Panc1 (cell line): ENCODE measurements around the gene CHCHD3. TPM values are rescaled to one million over a fixed set of nuclear protein-coding genes. Genes with fewer than 3 reads are reported as not detected.
"Not testable (repeated sequence)": the region's sequence is repeated elsewhere in the genome, so short reads cannot be mapped to it uniquely, and the experiment has no call there.

Experiments used
- ATAC-seq: fragments of 200-7000 bp; cut with Tn5 transposase; 2 replicates; pipeline ENCODE4 v1.9.1; 2020; ENCODE audit warnings: mild to moderate bottlenecking, moderate library complexity
- BruUV-seq: library from RNA; stranded (reverse); fragments of 400-500 nt; replicated peaks from 2 replicates; lab custom pipeline; 2021; lab: Mats Ljungman, UMichigan
- CTCF ChIA-PET: fragments of 300-600 bp; sonication (Branson Sonifier 250); formaldehyde crosslinking; loops from one replicate; lab custom pipeline; 2022; ENCODE audit warnings: antibody characterized with exemption; lab: Charles Lee
- POLR2A ChIA-PET: fragments of 300-600 bp; sonication (Branson Sonifier 250); formaldehyde crosslinking; loops from one replicate; lab custom pipeline; 2022; ENCODE audit warnings: antibody characterized with exemption; lab: Charles Lee
- DNase-seq: peaks from one replicate; pipeline ENCODE4 v3.0.0-alpha.2; 2010; ENCODE audit warnings: low read depth, low spot score
- H3K27ac ChIP-seq: 2 replicates; pipeline ENCODE4 v1.5.1; 2011; ENCODE audit warnings: mild to moderate bottlenecking, low read length, inconsistent platforms
- H3K27me3 ChIP-seq: fragments of 200-500 bp; sonication (Bioruptor generic); 2 replicates; pipeline ENCODE4 v1.6.0; 2014; ENCODE audit warnings: low read length, inconsistent platforms; ENCODE audit not compliant: control insufficient read depth, insufficient read depth
- H3K36me3 ChIP-seq: fragments of 200-500 bp; sonication (Bioruptor generic); 2 replicates; pipeline ENCODE4 v1.5.1; 2014; ENCODE audit warnings: inconsistent platforms, mild to moderate bottlenecking, low read length, moderate library complexity; ENCODE audit not compliant: control insufficient read depth, insufficient read depth
- H3K4me1 ChIP-seq: 2 replicates; pipeline ENCODE4 v1.5.1; 2011; ENCODE audit warnings: inconsistent platforms, mild to moderate bottlenecking, low read length, moderate library complexity; ENCODE audit not compliant: control insufficient read depth, insufficient read depth
- H3K4me3 ChIP-seq, 2 experiments: 2 replicates each; pipeline ENCODE4 v1.5.1; 2011 to 2012; ENCODE audit warnings: low read depth in 2 of 2, low read length in 2 of 2, mild to moderate bottlenecking in 2 of 2, inconsistent platforms in 1 of 2, moderate library complexity in 1 of 2
- H3K9me3 ChIP-seq: fragments of 200-500 bp; sonication (Bioruptor generic); 2 replicates; pipeline ENCODE4 v1.5.1; 2014; ENCODE audit warnings: low read depth, mild to moderate bottlenecking, inconsistent platforms, low read length, moderate library complexity; ENCODE audit not compliant: control insufficient read depth, insufficient read depth
- POLR2AphosphoS5 ChIP-seq: IDR thresholded peaks from 2 replicates; pipeline ENCODE4 v1.6.1; 2012; ENCODE audit warnings: mild to moderate bottlenecking, low read depth, low read length, moderate library complexity
- SIN3A ChIP-seq: IDR thresholded peaks from 2 replicates; pipeline ENCODE4 v1.6.1; 2012; ENCODE audit warnings: low read depth, mild to moderate bottlenecking, low read length, moderate library complexity, borderline replicate concordance; ENCODE audit not compliant: insufficient read depth
- TCF7L2 ChIP-seq: IDR thresholded peaks from 2 replicates; pipeline ENCODE4 v1.6.1; 2011; ENCODE audit warnings: mild to moderate bottlenecking, low read depth, low read length, inconsistent platforms
- in situ Hi-C: cut with HindIII; loops from 2 replicates; pipeline ENCODE4 v1.10.0; 2016; ENCODE audit warnings: low sequenced_read_pairs, low pct_unique_long_range_greater_than_20kb
- intact Hi-C: fragments of 100-400 bp; cut with micrococcal nuclease; formaldehyde crosslinking; loops from one replicate; pipeline ENCODE4 v1.10.0; 2022; ENCODE audit not compliant: unreplicated experiment
- total RNA-seq: library from RNA; stranded (reverse); gene quantifications from one replicate; pipeline ENCODE4 v1.2.1, GENCODE V29; 2021; ENCODE audit not compliant: unreplicated experiment
- TF ChIP-seq, protein P1 (sequence below): fragments of 450-650 bp; IDR thresholded peaks from 2 replicates; pipeline ENCODE4 v1.5.1; 2017; ENCODE audit warnings: mild to moderate bottlenecking
- TF ChIP-seq, protein P2 (sequence below), 2 experiments: IDR thresholded peaks; 2 replicates each; pipeline ENCODE4 v1.6.1; 2011 to 2012; ENCODE audit warnings: low read depth in 2 of 2, control low read depth in 1 of 2, low read length in 1 of 2, mild to moderate bottlenecking in 1 of 2, moderate library complexity in 1 of 2; ENCODE audit not compliant: insufficient read depth in 1 of 2

The CHCHD3 gene
- total RNA-seq, 1 experiment from 2014 or later: 109 TPM

DNA sequence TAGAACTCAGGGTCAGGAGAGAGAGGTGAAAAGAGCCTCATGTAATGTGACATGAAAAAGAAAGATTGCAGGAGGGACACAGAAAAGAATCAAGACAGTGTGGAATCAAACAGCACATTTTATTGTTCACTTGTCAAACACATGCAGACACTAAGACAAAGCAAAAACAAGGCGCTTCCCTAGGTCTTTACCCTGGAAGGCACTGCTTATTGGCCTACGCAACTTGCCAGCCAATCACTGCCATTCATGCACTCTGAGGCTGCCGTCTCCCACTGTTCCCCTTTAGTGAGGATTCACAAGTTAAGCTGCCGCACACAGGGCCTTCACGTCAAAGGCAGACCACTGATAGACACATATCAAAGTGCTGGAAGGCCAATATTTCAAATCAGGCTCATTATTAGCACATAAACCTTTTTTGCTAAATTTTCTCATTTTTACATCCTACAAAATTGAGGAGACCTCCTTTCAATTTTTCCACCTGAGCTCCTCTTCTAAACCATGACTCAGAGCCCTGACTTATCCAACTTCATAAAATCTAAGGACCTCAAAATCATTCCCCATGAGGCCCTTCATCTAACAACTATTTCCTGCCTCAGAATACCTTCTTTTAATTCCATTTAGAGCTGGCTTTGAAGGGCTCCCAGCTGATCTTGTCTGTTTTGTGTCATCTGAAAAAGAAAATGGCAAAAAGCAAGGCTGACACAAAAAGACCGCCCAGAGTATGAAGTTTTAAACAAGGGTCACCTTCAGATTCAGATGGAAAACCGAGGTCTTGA is 149.4 kb downstream of the CHCHD3 start:
- no peak overlapping the region for H3K27ac ChIP-seq
- H3K4me1 ChIP-seq: no peaks in the 10 kb centered on the region
- DNase-seq: no peak
- no TSS peak for BruUV-seq
- ATAC-seq: no peak
- H3K4me3 ChIP-seq: no peak overlapping the region
- TF ChIP-seq, protein P1, sequence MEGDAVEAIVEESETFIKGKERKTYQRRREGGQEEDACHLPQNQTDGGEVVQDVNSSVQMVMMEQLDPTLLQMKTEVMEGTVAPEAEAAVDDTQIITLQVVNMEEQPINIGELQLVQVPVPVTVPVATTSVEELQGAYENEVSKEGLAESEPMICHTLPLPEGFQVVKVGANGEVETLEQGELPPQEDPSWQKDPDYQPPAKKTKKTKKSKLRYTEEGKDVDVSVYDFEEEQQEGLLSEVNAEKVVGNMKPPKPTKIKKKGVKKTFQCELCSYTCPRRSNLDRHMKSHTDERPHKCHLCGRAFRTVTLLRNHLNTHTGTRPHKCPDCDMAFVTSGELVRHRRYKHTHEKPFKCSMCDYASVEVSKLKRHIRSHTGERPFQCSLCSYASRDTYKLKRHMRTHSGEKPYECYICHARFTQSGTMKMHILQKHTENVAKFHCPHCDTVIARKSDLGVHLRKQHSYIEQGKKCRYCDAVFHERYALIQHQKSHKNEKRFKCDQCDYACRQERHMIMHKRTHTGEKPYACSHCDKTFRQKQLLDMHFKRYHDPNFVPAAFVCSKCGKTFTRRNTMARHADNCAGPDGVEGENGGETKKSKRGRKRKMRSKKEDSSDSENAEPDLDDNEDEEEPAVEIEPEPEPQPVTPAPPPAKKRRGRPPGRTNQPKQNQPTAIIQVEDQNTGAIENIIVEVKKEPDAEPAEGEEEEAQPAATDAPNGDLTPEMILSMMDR: no peak
- no peak for TF ChIP-seq SIN3A
- no peak for TF ChIP-seq POLR2AphosphoS5
- TF ChIP-seq, protein P2, sequence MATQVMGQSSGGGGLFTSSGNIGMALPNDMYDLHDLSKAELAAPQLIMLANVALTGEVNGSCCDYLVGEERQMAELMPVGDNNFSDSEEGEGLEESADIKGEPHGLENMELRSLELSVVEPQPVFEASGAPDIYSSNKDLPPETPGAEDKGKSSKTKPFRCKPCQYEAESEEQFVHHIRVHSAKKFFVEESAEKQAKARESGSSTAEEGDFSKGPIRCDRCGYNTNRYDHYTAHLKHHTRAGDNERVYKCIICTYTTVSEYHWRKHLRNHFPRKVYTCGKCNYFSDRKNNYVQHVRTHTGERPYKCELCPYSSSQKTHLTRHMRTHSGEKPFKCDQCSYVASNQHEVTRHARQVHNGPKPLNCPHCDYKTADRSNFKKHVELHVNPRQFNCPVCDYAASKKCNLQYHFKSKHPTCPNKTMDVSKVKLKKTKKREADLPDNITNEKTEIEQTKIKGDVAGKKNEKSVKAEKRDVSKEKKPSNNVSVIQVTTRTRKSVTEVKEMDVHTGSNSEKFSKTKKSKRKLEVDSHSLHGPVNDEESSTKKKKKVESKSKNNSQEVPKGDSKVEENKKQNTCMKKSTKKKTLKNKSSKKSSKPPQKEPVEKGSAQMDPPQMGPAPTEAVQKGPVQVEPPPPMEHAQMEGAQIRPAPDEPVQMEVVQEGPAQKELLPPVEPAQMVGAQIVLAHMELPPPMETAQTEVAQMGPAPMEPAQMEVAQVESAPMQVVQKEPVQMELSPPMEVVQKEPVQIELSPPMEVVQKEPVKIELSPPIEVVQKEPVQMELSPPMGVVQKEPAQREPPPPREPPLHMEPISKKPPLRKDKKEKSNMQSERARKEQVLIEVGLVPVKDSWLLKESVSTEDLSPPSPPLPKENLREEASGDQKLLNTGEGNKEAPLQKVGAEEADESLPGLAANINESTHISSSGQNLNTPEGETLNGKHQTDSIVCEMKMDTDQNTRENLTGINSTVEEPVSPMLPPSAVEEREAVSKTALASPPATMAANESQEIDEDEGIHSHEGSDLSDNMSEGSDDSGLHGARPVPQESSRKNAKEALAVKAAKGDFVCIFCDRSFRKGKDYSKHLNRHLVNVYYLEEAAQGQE (IDR thresholded peaks at IDR 0.05; ENCODE audit: insufficient read depth in 1 of 2, low read depth in 2 of 2, low read length in 1 of 2): no peak
- H3K27me3 ChIP-seq: no peaks in the 10 kb centered on the region
- ChIA-PET CTCF (no interaction called here), POLR2A (no interaction called here)
- in situ Hi-C loops (no loop called here), intact Hi-C loops (no loop called here)
- no peaks in the 10 kb centered on the region for H3K9me3 ChIP-seq
- no peaks in the 10 kb centered on the region for H3K36me3 ChIP-seq

DNA sequence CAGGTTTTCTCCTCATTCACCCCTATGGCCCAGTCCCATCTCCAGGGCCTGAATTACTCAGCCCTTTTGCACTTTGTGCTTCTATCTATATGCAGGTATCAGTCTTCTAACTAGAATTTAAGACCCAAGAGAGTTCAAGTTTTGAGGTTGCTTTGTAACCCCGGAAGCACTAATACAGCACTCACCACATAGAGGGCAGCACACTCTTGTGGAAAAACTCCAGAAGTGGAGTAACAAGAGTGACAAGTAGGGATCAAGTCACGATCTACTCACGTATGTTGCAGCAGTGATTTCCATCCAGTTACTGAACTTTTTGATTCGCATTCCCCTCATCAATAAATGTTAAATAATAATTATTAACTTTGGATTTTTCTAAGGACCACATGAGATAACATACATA is 151.0 kb downstream of the CHCHD3 start:
- Histone ChIP-seq H3K4me3 (no peak overlapping the region), H3K9me3 (no peaks in the 10 kb centered on the region), H3K27ac (no peak overlapping the region), H3K36me3 (no peaks in the 10 kb centered on the region), H3K4me1 (no peaks in the 10 kb centered on the region), H3K27me3 (no peaks in the 10 kb centered on the region)
- intact Hi-C loops: no loop called here
- TF ChIP-seq POLR2AphosphoS5: no peak
- no peak for TF ChIP-seq SIN3A
- TF ChIP-seq, protein P2 (IDR thresholded peaks at IDR 0.05; ENCODE audit: insufficient read depth in 1 of 2, low read depth in 2 of 2, low read length in 1 of 2): no peak
- TF ChIP-seq, protein P1: peak; percentile 45
- no peak for TF ChIP-seq TCF7L2
- no peak for ATAC-seq
- BruUV-seq: no TSS peak
- DNase-seq: no peak
- POLR2A ChIA-PET: no interaction called here
- CTCF ChIA-PET: no interaction called here
- in situ Hi-C loops: no loop called here

DNA sequence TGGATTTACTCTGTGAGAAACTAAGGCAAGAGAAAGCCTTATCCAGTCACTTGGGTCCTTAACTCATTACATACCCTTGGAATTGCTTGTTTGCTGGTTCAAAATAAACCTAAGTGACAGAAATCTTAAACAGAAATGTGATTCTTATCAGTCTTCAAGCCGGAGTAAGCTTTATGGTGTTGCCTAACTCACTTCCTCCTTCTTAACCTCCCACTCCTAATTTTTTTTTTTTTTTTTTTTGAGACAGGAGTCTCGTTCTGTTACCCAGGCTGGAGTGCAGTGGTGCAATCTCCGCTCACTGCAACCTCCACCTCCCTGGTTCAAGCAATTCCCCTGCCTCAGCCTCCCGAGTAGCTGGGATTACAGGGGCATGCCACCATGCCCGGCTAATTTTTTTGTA is 151.9 kb downstream of the CHCHD3 start:
- BruUV-seq, intact Hi-C loops, H3K9me3 ChIP-seq, H3K27ac ChIP-seq, POLR2A ChIA-PET, ATAC-seq, in situ Hi-C loops, DNase-seq, H3K27me3 ChIP-seq, H3K36me3 ChIP-seq, H3K4me1 ChIP-seq, H3K4me3 ChIP-seq: not testable (repeated sequence)
- CTCF ChIA-PET: interaction anchor here (0.7 kb wide), 1 partner anchor 277 kb away, joined by 8 read pairs; no protein-coding TSS in a partner anchor
